ENCODE results near the gene DIP2A.
"Not testable (repeated sequence)": the region's sequence is repeated elsewhere in the genome, so short reads cannot be mapped to it uniquely, and the experiment has no call there.

Gene DIP2A

GRCh38 chr21:46448855-46449254 is 9.8 kb upstream of the DIP2A start:
- DNase-seq, result peak in 1 of 2 donors; percentile 12

DNA sequence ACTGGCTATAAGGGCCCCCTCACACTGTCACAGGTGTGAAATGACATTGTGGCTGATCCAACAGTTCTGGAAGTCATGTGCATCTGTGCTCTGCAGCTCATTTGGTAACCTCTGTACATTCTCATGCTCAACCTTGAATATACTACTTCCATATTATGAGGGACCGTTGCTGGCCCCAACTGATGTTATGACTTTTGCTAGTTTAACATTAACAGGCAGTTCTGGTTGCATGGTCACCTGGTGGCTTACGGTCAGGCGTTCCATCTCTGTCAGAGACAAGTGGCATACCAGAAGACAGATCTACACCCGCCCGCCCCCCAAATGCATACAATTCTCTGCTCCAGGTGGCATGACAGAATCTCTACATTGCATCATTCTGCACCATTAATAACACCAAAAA is 6.0 kb upstream of the DIP2A start:
- no peak for DNase-seq

DNA sequence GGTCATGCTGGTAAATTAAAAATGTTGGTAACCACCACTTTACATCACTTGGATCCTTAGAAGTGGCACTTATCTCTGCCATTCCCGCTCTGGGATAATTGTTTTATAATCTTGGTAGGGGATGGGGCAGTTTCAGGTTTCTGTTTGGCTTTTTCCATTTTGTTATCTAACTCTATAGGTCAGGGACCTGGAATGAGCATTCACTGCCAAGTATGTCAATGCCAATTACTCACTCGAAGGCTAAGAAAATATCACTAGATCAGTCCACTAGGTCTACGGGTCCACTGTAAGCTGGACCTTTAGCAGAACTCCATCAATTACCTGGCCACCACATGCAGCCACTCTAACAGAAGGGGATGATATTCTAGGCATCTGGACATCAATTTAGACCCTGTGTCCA is 4.5 kb upstream of the DIP2A start:
- no peak for DNase-seq

- no peak for DNase-seq
Measured at GRCh38 chr21:46454634-46455390, 3.9 kb upstream of the DIP2A start.

DNA sequence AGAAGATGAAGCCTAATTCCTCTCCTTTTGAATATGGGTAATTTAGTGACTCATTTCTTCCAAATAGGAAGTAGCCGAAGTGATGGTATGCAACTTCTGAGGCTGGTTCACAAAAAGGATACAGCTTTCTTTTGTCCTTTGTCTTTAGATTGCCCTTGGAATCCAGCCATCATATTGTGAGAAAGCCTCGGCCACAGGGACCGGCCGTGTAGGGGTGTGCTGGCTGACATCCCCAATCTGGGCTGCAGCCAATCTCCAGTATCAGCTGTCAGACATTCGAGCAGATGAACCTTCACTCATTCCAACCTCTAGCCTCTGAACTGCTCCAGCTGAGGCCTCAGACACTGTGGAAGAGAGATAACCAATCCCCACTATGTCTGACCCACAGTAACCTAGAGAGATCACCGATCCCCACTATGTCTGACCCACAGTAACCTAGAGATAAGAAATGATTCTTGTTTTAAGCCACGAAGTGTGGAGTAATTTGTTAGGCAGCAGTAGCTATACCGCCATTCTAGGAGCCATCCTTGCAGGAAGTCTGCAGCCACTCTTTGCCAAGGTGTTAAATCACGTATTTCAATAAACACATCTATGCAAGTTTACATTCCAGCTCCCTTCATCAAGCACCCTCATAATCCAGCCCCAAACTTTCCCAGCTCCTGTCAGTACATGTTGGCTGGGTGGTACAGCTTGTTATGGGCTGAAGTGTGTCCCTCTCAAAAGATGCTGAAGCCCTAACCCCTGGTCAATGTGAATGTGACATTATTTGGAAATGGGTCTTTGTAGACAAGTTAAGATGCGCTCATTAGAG is 2.9 kb upstream of the DIP2A start:
- DNase-seq, result no peak

GRCh38 chr21:46456750-46457149 is 1.9 kb upstream of the DIP2A start:
- no peak for DNase-seq

DNA sequence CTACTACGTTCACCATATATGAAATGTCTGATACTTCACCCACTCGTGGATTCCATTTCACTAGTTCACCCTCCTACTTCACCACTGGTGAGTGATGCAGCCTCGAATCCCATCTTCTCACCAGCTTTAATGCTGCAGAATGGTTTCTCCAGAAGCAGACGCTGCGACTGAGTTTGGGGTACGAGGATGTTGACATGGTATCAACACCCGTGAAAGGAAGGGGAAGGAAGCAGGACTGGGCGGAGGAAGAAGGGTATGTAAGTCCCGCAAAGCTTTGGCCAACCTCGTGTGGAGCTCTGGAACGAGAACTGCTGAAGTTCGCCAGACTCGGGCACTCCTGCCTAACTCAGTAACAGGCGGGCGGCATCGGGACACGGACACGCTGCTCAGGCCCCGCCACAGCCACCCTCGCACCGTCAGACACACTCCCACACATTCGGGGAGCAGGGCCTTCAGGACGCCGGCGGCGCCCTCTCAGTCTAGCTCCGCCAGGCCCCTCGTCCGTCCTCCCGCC is 833 bp upstream of the DIP2A start:
- DNase-seq, result no peak

- no peak for DNase-seq
Measured at GRCh38 chr21:46459024-46459355, 299 bp downstream of the DIP2A start.

DNA sequence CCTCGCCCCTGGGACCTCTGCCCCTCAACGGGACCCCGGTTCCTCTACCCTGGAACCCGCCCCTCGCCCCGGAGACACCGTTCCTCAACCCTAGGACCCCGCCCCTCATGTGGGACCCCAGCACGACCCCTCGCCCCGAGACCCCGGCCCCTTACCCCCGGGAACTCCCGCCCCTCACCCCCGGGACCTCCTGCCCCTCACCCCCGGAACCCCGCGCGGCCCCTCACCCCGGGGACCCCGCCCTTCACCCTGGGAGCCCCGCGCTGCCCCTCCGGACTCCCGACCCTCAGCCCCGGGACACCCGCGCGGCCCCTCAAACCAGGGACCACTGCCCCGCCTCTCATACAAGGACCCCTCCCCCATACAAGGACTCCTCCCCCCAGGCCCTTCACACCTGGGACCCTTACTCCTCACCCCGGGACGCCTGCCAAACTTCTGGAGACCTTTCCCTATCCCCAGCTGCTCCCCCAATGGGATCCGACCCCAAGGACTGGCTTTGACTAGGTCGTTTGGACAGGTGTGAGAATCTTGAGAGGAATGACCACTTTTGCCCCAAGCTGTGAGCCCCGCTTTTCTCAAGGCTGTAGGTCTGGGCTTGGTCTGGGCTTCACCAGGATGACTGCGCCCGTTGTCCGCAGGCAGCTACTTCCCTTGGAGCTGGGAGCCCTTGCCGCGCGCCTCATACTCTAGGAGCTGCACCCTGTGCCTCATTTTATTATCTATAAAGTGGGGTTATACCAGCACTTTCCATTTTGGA is 843 bp downstream of the DIP2A start:
- no peak for DNase-seq

- DNase-seq, result no peak
Measured at GRCh38 chr21:46461909-46462308, 3.2 kb downstream of the DIP2A start.

DNA sequence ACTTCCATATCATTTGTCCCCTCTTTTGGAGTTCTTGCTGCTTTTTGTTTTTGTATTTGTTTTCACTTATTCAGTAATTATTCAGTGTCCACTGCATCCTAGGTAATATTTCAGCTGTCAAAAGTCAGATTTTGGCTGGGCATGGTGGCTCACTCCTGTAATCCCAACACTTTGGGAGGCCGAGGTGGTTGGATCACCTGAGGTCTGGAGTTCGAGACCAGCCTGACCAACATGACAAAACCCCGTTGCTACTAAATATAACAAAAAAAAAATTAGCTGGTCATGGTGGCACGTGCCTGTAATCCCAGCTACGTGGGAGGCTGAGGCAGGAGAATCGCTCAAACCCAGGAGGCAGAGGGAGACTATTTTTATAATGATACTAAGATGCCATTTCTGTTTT is 6.5 kb downstream of the DIP2A start:
- DNase-seq, result not testable (repeated sequence)

- no peak for DNase-seq
Measured at GRCh38 chr21:46465651-46466050, 7.0 kb downstream of the DIP2A start.

DNA sequence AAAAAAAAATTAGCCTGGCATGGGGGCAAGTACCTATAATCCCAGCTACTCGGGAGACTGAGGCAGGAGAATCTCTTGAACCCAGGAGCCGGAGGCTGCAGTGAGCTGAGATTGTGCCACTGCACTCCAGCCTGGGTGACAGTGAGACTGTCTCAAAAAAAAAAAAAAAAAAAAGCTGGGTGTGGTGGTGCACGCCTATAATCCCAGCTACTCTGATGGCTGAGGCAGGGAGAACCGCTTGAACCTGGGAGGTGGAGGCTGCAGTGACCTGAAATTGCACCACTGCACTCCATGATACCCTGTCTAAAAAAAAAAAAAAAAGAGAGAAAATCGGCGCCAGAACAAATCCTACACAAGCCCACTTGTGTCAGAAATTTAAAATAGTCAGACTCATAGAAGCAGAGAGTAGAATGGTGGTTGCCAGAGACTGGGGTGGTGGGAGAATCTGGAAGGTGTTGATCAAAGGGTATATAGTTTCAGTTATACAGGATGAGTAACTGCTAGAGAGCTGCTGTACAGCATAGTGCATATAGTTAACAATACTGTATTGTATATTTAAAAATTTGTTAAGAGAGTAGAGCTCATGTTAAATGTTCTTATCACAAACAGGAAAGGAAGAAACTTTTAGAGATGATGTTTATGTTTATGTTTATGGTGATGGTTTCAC is 9.6 kb downstream of the DIP2A start:
- DNase-seq, result no peak

DNA sequence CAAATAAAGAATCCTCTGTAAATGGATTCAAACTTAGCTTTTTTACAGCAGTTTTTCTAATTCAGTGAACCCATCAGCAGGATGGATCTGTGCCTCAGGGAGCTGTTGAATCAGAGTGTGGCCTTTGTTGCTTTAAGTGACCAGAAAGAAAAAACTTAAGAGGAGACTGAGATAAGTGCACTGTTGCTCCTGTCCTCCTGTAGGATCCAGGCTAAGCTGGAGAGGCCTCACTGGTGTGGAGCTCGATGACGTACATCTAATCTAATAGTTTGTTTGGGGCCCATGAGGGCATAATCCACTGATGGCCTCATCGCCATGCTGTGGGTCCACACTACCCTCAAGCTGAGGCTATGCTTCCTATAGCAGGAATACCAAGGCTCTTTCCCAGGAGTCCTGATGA is 10.6 kb downstream of the DIP2A start:
- no peak for DNase-seq

GRCh38 chr21:46471514-46471913 is 12.8 kb downstream of the DIP2A start:
- DNase-seq, result no peak

GRCh38 chr21:46472246-46472645 is 13.6 kb downstream of the DIP2A start:
- peak in 1 of 2 donors; percentile 16 for DNase-seq

GRCh38 chr21:46474382-46474781 is 15.7 kb downstream of the DIP2A start:
- DNase-seq, result no peak

- DNase-seq, result no peak
Measured at GRCh38 chr21:46475296-46475695, 16.6 kb downstream of the DIP2A start.

GRCh38 chr21:46477765-46478164 is 19.1 kb downstream of the DIP2A start:
- DNase-seq, result no peak

DNA sequence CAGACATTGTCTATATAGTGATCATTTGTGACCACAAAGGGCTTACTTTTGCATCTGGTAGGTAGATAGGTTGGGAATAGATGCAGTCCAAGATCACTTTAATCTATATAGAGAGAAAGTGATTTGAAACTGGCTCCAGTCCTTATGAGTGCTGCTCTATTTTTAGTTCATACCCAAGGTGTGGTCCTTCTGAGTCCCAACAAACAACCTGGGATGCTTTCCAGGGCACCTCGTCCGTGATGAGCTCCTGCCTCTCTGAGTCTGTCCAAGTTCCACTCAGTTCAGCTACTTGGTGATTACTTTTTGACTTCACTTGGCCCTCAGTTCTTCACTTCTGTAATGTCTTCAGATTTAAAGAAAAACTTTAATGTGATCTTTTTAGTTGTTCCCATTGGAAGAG is 20.2 kb downstream of the DIP2A start:
- DNase-seq, result no peak

- no peak for DNase-seq
Measured at GRCh38 chr21:46480466-46480865, 21.8 kb downstream of the DIP2A start.

DNA sequence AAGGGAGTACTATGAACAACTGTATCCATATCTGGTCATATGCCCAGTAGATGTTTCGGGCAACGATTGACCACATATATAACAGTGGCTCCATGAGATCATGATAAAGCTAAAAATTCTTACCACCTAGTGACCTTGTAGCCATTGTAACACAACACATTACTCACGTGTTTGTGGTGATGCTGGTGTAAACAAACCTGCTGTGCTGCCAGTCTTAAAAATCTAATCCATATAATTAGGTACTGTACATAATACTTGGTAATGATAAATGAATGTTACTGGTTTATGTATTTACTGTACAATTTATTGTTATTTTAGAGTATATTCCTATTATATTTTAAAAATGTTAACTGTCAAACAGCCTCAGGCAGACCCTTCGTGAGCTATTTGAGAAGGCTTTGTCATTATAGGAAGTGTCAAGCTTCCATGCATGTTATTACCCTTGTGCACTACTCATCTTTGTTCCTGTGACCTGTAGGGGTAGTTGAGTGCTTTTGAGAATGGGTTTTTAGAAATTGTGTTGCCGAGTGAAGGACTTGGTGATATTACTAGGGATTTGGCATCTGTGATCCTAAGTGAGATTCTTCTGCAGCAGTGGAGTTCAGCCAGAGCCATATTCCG is 23.6 kb downstream of the DIP2A start:
- no peak for DNase-seq

DNA sequence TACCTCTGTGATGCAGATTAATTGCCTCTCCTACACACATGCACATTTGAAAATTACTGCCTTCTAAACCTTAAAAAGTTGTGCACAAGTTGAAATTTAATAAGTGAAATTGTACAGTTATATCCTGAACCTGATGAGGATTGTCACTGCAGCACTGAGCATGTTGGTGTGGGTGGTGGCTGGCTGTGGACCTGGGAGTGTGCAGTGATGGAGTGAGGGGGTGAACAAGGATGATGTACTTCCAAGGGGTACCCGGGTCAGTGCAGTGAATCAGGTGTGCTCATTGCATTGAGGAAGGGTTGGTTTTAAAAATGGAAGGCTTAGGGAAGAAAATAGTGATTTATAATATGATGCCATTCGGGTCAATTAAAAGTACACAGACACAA is 24.1 kb downstream of the DIP2A start:
- no peak for DNase-seq

Measured in CD4-positive, alpha-beta T cell treated with Interleukin-4 for 1 hour (primary cell).